ENCODE results near the gene TMTC1.
A peak's percentile ranks its signal among the peaks of the same experiment; 100 is the strongest.

The TMTC1 gene

GRCh38 chr12:29769162-29769858 is 14.4 kb downstream of the TMTC1 start:
- Histone ChIP-seq H3K9me3 (ENCODE audit: insufficient read depth, low read depth, low read length) (no peaks in the 10 kb centered on the region), H3K4me1 (ENCODE audit: control insufficient read depth in 1 of 2, insufficient read depth in 2 of 2, low read length in 2 of 2) (no peaks in the 10 kb centered on the region), H4K12ac (ENCODE audit: low read depth, low read length) (no peak overlapping the region), H3K4me3 (ENCODE audit: low read depth, low read length) (no peak overlapping the region), H3K14ac (ENCODE audit: low read length) (no peak overlapping the region), H4K8ac (ENCODE audit: low read depth, low read length) (no peak overlapping the region), H4K91ac (ENCODE audit: low read depth, low read length) (no peak overlapping the region), H3K79me2 (ENCODE audit: control insufficient read depth, insufficient read depth, low read length, poor library complexity) (no peaks in the 10 kb centered on the region), H2BK5ac (ENCODE audit: low read depth, low read length, poor library complexity) (no peak overlapping the region), H2AK5ac (ENCODE audit: low read length) (no peak overlapping the region), H3K18ac (ENCODE audit: low read length) (no peak overlapping the region), H3K9ac (ENCODE audit: low read length) (no peak overlapping the region), H3K4ac (ENCODE audit: low read depth, low read length) (no peak overlapping the region), H3K23ac (ENCODE audit: low read length) (no peak overlapping the region), H3K79me1 (ENCODE audit: low read length) (no peaks in the 10 kb centered on the region), H3K27ac (ENCODE audit: low read depth, low read length) (no peak overlapping the region), H2AFZ (ENCODE audit: insufficient read depth, low read length, poor library complexity) (no peak overlapping the region), H3K36me3 (ENCODE audit: control insufficient read depth in 1 of 2, insufficient read depth in 2 of 2, low read length in 2 of 2) (no peaks in the 10 kb centered on the region), H2BK120ac (ENCODE audit: insufficient read depth, low read length, poor library complexity) (no peak overlapping the region), H2BK12ac (ENCODE audit: low read length) (no peak overlapping the region), H3K4me2 (ENCODE audit: low read length) (no peak overlapping the region), H3K27me3 (ENCODE audit: insufficient read depth, low read length) (no peaks in the 10 kb centered on the region)
- DNase-seq, result no peak
- no CpG with 5 or more reads among the region's 4 CpGs for WGBS (ENCODE audit: extremely low coverage, insufficient coverage, insufficient read length)

GRCh38 chr12:29768372-29768771 is 15.4 kb downstream of the TMTC1 start:
- Histone ChIP-seq H3K79me2 (ENCODE audit: control insufficient read depth, insufficient read depth, low read length, poor library complexity) (no peaks in the 10 kb centered on the region), H2AFZ (ENCODE audit: insufficient read depth, low read length, poor library complexity) (no peak overlapping the region), H3K4me3 (ENCODE audit: low read depth, low read length) (no peak overlapping the region), H4K12ac (ENCODE audit: low read depth, low read length) (no peak overlapping the region), H4K8ac (ENCODE audit: low read depth, low read length) (no peak overlapping the region), H3K9ac (ENCODE audit: low read length) (no peak overlapping the region), H3K4me2 (ENCODE audit: low read length) (no peak overlapping the region), H3K9me3 (ENCODE audit: insufficient read depth, low read depth, low read length) (no peaks in the 10 kb centered on the region), H4K91ac (ENCODE audit: low read depth, low read length) (no peak overlapping the region), H3K79me1 (ENCODE audit: low read length) (no peaks in the 10 kb centered on the region), H3K23ac (ENCODE audit: low read length) (no peak overlapping the region), H3K14ac (ENCODE audit: low read length) (no peak overlapping the region), H3K27me3 (ENCODE audit: insufficient read depth, low read length) (no peaks in the 10 kb centered on the region), H2BK120ac (ENCODE audit: insufficient read depth, low read length, poor library complexity) (no peak overlapping the region), H2BK5ac (ENCODE audit: low read depth, low read length, poor library complexity) (no peak overlapping the region), H3K36me3 (ENCODE audit: control insufficient read depth in 1 of 2, insufficient read depth in 2 of 2, low read length in 2 of 2) (no peaks in the 10 kb centered on the region), H2BK12ac (ENCODE audit: low read length) (no peak overlapping the region), H2AK5ac (ENCODE audit: low read length) (no peak overlapping the region), H3K4me1 (ENCODE audit: control insufficient read depth in 1 of 2, insufficient read depth in 2 of 2, low read length in 2 of 2) (no peaks in the 10 kb centered on the region), H3K4ac (ENCODE audit: low read depth, low read length) (no peak overlapping the region), H3K18ac (ENCODE audit: low read length) (no peak overlapping the region), H3K27ac (ENCODE audit: low read depth, low read length) (no peak overlapping the region)
- WGBS (ENCODE audit: extremely low coverage, insufficient coverage, insufficient read length), result no CpG with 5 or more reads among the region's 2 CpGs
- no peak for DNase-seq

- no peaks in the 10 kb centered on the region for H3K4me1 ChIP-seq (ENCODE audit: control insufficient read depth in 1 of 2, insufficient read depth in 2 of 2, low read length in 2 of 2)
- H2BK120ac ChIP-seq (ENCODE audit: insufficient read depth, low read length, poor library complexity), result no peak overlapping the region
- H3K4me2 ChIP-seq (ENCODE audit: low read length), result no peak overlapping the region
- H3K79me2 ChIP-seq (ENCODE audit: control insufficient read depth, insufficient read depth, low read length, poor library complexity), result no peaks in the 10 kb centered on the region
- no peak overlapping the region for H2AK5ac ChIP-seq (ENCODE audit: low read length)
- H4K8ac ChIP-seq (ENCODE audit: low read depth, low read length), result no peak overlapping the region
- H3K79me1 ChIP-seq (ENCODE audit: low read length), result no peaks in the 10 kb centered on the region
- no peak overlapping the region for H4K12ac ChIP-seq (ENCODE audit: low read depth, low read length)
- H3K14ac ChIP-seq (ENCODE audit: low read length), result no peak overlapping the region
- H3K4me3 ChIP-seq (ENCODE audit: low read depth, low read length), result no peak overlapping the region
- H3K9me3 ChIP-seq (ENCODE audit: insufficient read depth, low read depth, low read length), result no peaks in the 10 kb centered on the region
- no peak overlapping the region for H2BK5ac ChIP-seq (ENCODE audit: low read depth, low read length, poor library complexity)
- H3K4ac ChIP-seq (ENCODE audit: low read depth, low read length), result no peak overlapping the region
- no peak overlapping the region for H3K18ac ChIP-seq (ENCODE audit: low read length)
- no peak overlapping the region for H3K23ac ChIP-seq (ENCODE audit: low read length)
- no peak overlapping the region for H4K91ac ChIP-seq (ENCODE audit: low read depth, low read length)
- H3K9ac ChIP-seq (ENCODE audit: low read length), result no peak overlapping the region
- H3K27ac ChIP-seq (ENCODE audit: low read depth, low read length), result no peak overlapping the region
- H2AFZ ChIP-seq (ENCODE audit: insufficient read depth, low read length, poor library complexity), result no peak overlapping the region
- H3K27me3 ChIP-seq (ENCODE audit: insufficient read depth, low read length), result no peaks in the 10 kb centered on the region
- H3K36me3 ChIP-seq (ENCODE audit: control insufficient read depth in 1 of 2, insufficient read depth in 2 of 2, low read length in 2 of 2), result peaks cover 0 to 1% of the 10 kb centered on the region in 2 experiments
- DNase-seq, result no peak
- no peak overlapping the region for H2BK12ac ChIP-seq (ENCODE audit: low read length)
Observed at GRCh38 chr12:29763301-29763683, 20.4 kb downstream of the TMTC1 start.

- no peak overlapping the region for H4K12ac ChIP-seq (ENCODE audit: low read depth, low read length)
- no peak overlapping the region for H2BK12ac ChIP-seq (ENCODE audit: low read length)
- H3K4me1 ChIP-seq (ENCODE audit: control insufficient read depth in 1 of 2, insufficient read depth in 2 of 2, low read length in 2 of 2), result no peaks in the 10 kb centered on the region
- peaks cover 0 to 1% of the 10 kb centered on the region in 2 experiments for H3K36me3 ChIP-seq (ENCODE audit: control insufficient read depth in 1 of 2, insufficient read depth in 2 of 2, low read length in 2 of 2)
- peak overlapping the region; percentile 2 for H3K23ac ChIP-seq (ENCODE audit: low read length)
- H3K14ac ChIP-seq (ENCODE audit: low read length), result no peak overlapping the region
- no peaks in the 10 kb centered on the region for H3K79me2 ChIP-seq (ENCODE audit: control insufficient read depth, insufficient read depth, low read length, poor library complexity)
- H2BK5ac ChIP-seq (ENCODE audit: low read depth, low read length, poor library complexity), result no peak overlapping the region
- H3K27me3 ChIP-seq (ENCODE audit: insufficient read depth, low read length), result no peaks in the 10 kb centered on the region
- H3K18ac ChIP-seq (ENCODE audit: low read length), result no peak overlapping the region
- no peaks in the 10 kb centered on the region for H3K79me1 ChIP-seq (ENCODE audit: low read length)
- H3K27ac ChIP-seq (ENCODE audit: low read depth, low read length), result no peak overlapping the region
- WGBS (ENCODE audit: extremely low coverage, insufficient coverage, insufficient read length), result no CpG with 5 or more reads among the region's 7 CpGs
- H2AFZ ChIP-seq (ENCODE audit: insufficient read depth, low read length, poor library complexity), result no peak overlapping the region
- H3K9ac ChIP-seq (ENCODE audit: low read length), result no peak overlapping the region
- no peaks in the 10 kb centered on the region for H3K9me3 ChIP-seq (ENCODE audit: insufficient read depth, low read depth, low read length)
- DNase-seq, result no peak
- H3K4ac ChIP-seq (ENCODE audit: low read depth, low read length), result no peak overlapping the region
- H4K8ac ChIP-seq (ENCODE audit: low read depth, low read length), result no peak overlapping the region
- no peak overlapping the region for H4K91ac ChIP-seq (ENCODE audit: low read depth, low read length)
- no peak overlapping the region for H2BK120ac ChIP-seq (ENCODE audit: insufficient read depth, low read length, poor library complexity)
- H3K4me2 ChIP-seq (ENCODE audit: low read length), result no peak overlapping the region
- H2AK5ac ChIP-seq (ENCODE audit: low read length), result no peak overlapping the region
- H3K4me3 ChIP-seq (ENCODE audit: low read depth, low read length), result no peak overlapping the region
Observed at GRCh38 chr12:29762637-29763300, 21.0 kb downstream of the TMTC1 start.

All from trophoblast cell (in vitro differentiated cells and primary cell).